ENCODE results near the gene PECR.

PECR gene

DNA sequence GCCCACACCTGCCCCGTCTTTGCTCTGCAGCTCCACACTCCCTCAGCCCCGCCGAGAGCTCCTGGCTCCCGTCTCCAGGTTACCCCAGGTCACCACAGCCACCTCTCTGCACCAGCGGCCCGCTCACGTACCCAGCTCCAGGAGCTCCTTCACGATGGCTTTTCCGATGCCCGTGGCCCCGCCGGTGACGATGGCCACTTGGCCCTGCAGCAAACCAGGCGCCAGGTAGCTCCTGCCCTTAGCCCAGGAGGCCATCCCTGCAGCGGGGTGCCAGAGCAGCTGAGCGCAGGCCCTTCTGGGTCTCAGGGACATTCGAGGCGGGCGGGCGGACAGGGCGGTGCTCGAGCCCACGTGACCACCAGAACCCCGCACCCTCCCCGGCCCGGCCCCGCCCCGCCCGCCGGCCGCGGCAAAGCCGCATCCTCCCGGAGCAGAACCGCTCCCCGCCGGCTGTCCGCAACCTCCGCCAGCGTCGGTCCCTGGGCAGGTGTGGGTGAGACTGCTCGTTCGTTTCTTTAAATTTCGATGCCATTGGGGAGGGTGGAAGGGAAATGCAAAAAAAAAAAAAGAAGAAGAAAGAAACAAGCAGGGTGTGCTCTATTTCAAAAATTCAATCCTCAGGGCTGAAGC is at the start of gene PECR, which contains the start of gene TMEM169:
Gene PECR (minus strand): TSS at position 323 of the 630 bp plus-strand sequence. CDS start 68 bp downstream, at position 255.
Gene TMEM169 (plus strand): TSS at position 433 of the 630 bp plus-strand sequence. CDS start 14,045 bp downstream, outside the sequence.
- peak; percentile 92 to 93 for ATAC-seq

DNA sequence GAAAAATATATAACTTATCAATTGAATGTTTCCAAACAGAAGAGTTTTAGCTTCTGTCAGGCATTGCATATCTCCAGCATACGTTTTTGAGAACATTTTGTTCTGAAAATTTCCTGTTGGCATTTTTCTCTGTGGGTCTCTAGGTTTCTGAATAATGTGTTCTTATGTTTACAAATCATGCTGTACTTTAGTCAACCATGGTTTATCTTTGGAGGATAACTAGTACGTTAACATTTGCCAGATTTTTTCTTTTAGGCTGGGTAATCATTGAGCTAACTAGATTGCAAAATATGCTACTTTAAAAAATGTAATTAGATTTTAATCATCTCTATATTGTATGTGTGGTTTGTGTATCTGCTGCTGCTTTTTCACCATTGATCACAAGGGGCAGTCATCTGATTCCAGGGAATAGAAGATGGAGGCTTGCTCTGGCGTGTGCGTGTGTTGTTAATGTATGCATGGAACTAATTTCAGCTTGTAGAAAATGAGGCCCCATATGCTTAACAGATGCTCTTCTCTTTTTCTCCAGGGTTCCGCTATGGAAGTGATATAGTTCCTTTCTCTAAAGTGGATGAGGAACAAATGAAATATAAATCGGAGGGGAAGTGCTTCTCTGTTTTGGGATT is 48.9 kb upstream of the PECR start:
- no peak for ATAC-seq

DNA sequence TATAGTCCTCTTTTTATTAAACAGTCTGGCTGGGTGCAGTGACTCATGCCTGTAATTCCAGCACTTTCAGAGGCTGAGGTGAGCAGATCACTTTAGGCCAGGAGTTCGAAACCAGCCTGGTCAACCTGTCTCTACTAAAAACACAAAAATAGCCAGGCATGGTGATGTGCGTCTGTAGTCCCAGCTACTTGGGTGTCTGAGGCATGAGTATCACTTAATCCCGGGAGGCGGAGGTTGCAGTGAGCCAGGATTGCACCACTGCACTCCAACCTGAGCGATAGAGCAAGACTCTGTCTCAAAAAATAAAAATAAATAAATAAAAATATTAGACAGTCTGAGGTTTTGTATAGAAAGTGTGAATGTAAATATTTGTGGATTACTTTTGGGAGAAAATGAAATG is 45.3 kb upstream of the PECR start:
- no peak for ATAC-seq

DNA sequence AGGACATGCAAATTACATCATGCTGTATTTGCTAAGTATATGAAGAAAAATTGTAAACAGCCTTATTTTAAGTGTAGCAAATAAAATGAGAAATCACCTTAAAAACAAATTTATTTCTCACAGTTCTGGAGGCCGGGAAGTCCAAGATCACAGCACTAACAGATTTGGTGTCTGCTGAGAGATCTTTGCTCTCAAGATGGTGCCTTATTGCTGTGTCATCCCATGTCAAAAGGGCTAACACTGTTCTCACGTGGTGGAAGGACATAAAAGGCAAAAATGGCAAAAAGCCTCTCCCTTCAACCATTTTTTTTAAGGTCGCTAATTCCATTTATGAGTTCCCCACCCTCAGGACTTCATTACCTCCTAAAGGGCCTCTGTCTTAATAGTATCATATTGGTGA is 39.6 kb upstream of the PECR start:
- ATAC-seq = no peak

DNA sequence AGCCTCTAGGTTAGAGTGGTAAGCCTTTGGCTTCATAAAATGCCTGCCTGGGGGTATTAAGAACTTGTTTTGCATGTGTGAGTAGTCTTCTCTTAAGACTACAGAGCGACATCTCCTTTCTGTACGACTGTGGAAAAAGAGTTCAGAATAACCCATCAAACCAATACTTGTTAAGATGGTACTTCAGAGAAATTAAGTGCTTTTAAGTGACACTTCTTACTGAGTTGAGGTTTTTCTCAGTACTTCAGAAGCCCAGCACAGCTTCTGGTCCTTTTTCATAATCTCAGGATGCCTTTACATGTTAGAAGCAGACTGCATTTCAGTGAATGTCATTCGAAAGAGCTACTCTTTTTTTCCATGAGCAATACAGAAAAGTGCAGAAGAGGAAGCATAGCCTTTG is 38.4 kb upstream of the PECR start:
- peak; percentile 91 to 92 for ATAC-seq

DNA sequence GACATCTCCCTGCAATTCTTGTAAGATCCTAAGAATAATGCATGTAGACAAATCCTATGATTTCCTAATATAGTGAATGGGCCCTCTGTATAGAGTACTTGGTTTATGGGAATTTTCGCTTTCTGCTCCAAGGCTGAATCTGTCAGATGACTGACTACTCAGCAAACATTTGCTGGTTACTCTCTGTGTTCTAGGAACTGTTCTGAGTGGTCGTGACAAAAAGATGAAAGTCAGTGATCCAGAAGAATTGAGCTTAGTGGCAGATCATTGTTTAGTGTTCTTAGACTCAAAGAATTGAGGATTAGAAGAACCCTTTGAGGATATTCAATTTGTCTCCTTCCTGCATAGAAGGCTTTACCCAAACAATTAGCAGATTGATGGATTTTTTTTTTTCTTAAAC is 37.5 kb upstream of the PECR start:
- ATAC-seq = no peak

DNA sequence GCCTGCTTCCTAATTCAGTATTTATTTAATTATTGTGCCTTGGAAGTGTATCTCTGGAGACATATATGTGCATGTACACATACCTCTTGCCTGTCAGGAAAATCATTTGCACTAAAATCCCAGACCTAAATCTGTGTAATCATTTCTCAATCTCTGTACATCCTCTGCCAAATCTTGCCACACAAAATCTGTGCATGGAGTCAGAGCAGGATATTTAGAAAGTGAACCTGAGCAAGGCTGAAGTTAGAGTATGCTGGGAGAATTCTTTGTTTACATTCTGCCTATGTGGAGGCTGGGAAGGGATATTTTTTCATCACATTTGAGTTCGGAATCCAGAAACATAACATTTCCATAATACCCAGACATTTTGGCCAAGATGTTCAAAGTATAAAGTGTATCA is 36.9 kb upstream of the PECR start:
- no peak for ATAC-seq

DNA sequence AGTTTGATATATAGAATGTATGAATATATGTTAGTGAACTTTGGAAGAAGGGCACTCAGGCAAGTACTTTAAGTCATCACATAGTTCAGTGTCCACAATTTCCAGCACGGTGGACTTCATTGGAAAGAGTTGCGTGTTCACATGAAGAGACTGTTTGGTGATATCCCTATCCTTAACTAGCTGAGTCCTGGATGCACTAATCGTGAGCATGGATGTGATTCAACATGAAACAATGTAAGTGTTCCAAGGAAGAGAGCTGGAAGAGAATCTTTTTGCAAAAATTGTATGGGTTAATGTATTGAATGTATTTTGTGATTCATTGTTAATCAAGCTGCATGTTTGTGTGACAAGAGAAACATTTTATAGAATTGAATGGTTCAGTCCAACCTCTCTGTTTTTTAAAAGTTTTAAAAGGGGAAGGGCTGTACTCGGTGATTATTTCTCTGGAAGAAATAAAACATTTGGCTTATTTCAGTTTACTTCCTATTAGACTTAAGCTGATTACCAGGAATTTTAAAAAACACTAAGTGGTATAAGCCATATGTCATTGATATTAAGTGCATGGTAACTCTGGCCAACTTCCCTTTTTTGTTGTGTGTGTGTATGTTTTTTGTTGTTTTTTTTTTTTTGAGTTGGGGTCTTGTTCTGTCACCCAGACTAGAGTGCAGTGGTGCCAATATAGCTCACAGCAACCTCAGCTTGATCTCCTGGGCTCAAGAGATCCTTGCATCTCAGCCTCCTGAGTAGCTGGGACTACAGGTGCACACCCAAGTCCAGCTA is 36.1 kb upstream of the PECR start:
- ATAC-seq = no peak

DNA sequence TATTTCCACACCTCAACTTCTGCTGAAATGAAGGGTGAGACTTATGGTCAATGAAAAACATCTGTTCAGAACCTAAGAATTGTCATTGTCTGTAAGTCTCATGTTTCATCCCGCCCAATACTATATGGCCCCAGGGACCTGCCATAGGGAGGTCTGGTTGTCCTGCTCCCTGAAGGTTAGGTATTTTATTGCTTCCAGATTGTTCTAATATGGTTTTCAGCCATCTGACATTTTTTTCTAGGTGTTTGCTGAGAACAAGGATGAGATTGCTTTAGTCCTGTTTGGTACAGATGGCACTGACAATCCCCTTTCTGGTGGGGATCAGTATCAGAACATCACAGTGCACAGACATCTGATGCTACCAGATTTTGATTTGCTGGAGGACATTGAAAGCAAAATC is 34.8 kb upstream of the PECR start:
- ATAC-seq = no peak

DNA sequence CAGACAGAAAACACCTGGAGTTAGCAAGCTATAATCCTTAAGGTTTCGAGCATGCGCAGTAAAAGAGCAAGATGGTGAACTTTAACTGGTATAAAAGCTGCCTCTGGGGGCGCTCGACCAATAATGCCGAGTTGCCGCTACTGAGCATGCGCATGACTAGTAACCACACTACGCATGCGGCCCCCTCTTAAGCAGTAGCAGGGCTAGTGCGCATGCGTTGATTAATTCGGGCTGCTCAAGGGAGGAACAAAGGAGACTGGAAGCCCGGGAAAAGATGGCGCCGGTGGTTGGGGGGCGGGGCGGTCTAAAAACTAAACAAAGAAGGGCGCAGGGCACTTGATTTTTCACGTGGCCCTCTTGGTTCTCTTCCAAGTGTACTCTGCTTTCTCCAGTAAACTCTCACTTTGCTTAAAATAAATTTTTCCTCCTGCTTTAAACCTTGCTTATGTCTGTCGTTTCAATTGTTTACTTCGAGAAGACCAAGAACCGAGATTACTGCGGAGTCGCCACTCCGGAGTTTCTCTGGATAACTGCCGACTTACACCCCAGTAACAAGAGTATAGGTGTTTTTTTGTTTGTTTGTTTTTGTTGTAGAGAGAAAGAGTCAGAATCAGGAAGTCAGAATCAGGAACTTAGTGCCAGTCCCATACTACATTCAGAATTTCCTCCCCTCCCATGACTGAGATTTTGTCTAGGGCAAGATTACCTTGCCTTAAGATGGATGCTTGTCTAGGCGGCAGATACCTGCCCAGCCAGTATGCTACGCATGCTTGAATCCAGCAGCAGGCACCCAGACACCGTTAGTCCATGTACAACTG is 33.3 kb upstream of the PECR start:
- ATAC-seq = peak; percentile 54 to 62

DNA sequence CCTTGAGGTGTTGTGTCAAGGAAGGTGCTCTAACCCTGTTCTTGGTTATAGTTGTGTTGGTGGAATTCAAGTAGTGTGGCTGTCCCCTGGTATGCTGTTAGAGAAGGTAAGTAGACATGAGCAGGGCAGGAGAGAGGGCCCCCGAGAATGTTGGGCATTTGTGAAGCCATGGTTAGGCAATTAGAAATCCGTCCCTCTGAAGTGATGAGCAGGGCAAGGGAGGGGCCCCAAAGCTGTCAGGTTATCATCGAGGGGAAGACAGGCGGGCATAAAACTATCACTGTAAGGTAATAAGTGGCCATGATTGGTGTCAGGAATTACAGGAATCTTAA is 32.7 kb upstream of the PECR start:
- ATAC-seq = peak in 1 of 2 donors; percentile 0

DNA sequence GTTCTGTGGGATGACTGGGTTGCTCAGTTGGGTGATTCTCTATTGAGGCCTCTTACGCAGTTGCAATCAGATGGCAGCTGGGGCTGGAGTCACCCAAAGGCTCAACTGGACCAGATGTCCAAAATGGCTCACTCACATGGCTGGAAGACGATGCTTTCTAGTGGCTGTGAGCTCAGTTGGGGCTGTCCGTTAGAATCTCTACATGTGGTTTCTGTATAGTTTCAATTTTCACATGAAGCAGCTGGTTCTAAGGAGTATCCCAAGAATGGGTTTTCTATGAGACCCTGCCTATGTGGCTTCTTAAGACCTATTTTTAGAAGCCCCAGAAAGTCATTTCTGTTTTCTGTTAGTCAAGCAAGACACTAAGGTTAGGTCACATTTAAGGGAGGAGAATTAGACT is 32.0 kb upstream of the PECR start:
- peak; percentile 24 to 33 for ATAC-seq

DNA sequence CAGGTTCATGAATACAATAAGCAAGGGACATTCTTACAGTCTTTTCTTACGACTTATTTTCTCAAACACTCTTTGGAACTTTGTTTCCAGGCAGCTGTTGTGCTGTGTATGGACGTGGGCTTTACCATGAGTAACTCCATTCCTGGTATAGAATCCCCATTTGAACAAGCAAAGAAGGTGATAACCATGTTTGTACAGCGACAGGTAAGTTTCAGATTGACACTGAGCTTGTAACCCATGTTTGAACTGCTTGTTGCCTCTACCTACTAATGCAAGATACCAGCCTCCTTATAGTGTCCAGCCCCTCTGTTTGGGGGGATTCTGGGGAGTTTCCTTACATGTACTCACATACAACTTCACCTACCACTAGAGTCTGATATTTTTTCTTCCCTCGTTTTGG is 31.3 kb upstream of the PECR start:
- ATAC-seq = peak; percentile 10 to 12

DNA sequence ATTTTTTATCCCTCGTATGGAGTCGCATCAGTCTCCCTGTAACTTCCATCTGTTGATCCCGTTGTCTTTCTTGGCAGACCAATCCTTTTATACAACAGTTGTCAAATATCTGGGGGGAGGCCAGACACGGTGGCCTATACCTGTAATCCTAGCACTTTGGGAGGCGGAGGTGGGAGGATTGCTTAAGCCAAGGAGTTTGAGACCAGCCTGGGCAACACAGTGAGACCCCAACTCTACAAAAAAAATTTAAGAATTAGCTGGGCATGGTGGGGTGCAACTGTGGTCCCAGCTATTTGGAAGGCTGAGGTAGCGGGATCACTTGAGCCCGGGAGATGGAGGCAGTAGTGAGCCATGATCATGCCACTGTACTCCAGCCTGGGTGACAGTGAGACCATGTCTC is 29.5 kb upstream of the PECR start:
- no peak for ATAC-seq

DNA sequence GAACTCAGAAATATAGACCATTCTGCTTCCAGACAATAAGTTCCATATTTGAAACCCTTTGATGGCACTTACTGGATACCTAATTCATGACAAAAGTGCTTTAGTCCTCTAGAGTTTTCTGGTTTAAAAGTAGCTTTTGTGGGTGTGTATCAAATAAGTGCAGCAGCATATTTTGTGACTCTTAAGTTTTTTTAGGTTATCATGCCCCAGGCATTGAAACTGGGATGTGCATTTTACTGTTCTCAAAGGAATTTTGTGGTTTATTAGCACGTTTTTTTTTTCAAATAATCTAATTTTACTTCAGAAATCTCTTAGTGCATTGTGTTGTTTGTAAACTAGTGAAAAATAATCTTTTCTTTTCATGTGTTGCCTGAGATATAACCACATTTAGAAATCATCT is 29.0 kb upstream of the PECR start:
- ATAC-seq = no peak

DNA sequence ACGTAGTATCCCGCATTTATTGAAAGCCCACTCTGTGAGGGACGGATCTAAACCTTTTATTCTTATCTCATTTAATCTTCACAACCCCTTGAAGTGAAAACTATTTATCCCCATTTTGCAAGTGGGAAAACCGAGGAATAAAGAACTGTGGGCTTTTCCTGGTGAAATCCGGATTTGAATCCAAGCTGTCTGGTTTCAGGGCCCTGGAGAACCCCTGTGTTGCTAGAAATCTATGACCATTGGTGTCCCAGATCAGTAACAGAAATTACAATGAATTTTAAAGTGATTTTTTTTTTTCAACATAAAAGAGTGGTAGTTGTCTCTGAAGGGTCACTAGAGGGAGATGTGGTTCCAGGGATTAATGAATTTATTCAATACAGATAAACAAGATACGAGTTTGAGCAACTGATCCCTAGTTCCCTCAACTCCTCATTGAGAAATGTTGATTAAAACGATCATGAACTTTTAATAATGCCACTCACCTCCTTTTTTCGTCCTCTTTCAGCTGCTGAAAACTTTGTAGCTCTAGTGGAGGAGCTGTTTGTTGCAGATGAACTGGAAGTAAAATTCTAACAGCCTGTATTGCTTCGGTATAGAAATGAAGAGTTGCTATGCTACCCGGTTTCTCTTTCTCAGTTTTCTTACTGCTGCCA is 28.5 kb upstream of the PECR start:
- peak in 1 of 2 donors; percentile 14 for ATAC-seq

DNA sequence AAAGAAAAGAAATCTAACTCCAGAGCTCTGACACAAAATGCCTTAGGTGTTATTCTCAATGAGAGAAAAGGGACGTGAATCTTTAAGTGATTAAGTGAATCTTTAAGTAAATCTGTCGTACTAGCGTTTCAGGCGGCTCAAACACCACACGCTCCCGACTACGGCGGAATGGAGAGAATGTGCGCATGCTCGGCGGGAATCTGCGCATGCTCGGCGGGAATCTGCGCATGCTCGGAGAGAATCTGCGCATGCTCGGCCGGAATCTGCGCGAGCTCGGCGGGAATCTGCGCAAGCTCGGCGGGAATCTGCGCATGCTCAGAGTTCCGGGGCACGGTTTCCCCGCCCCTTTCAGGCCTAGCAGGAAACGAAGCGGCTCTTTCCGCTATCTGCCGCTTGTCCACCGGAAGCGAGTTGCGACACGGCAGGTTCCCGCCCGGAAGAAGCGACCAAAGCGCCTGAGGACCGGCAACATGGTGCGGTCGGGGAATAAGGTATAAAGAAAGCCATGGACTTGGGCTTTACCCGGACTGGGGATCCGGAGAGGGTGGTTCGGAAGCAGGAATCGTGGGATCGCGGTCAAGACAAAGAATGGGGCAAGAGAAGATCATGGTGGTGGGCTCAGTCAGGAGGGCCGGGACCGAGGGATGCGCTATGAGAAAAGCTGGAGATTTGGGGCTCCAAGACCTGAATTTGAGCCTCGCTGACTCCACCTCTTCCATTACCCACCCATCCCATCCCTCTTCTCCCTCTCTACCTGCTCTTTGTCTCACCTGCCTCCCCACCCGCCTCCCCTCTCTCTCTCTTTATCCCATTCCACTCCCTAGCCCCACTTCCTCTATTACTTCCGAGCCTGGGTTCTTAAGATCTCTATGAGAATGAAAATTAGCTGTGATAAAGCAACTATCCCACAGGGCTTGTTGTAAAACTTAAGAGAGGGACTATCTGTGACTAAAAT is 27.6 kb upstream of the PECR start, which contains the start of gene XRCC5:
Gene XRCC5 (plus strand): TSS at position 382 of the 955 bp plus-strand sequence. CDS start 89 bp downstream, at position 471.
- peak; percentile 69 to 70 for ATAC-seq

DNA sequence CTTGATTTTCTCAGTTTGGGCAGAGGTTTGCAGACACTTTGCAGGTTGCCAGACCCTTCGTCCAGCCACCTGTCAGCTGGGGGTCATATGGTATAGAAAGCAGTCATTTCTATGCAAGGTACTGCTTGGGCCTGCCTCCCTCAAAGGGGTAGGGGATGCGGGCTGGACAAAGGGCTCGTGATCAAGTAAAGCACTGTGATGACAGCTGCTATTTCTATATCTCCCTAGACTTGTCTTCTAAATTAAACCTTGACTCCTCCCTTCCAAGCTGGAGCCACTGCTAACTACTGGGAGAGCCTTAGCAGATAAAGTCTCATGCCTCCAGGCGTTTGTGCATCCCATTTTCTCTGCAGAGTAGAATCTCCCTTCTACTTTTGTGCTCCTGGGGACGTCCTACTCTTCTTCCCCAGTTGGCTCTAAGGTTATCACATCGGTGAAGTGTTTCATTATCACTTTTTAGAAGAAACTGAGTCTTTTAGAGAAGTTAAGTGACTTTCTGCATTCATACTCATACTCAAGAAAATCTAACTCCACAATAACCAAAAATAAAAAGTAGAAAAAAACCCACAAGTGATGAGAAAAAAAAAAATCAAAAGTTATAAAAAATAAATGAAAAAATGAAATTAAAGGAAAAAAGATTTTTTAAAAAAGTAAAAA is 26.8 kb upstream of the PECR start:
- no peak for ATAC-seq

DNA sequence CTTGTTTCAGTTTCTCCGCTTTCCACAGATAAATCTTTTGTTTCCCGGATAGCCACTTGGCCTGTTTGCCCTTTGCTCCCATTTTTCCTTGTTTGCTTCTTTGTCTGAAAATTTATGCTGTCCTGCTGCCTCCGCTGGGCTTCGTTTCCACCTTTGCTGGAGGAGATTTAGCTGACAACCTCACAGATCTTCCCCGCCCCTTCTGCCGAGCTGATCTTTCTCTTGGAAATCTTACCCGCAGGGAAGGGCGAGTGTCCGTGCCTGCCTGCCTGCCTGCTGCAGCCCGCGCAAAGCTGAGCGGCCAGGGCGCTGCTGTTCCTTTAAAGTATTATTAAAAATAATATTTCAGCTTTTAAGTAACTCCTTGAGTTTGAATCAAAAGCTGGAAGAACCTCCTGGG is 26.2 kb upstream of the PECR start:
- ATAC-seq = no peak

DNA sequence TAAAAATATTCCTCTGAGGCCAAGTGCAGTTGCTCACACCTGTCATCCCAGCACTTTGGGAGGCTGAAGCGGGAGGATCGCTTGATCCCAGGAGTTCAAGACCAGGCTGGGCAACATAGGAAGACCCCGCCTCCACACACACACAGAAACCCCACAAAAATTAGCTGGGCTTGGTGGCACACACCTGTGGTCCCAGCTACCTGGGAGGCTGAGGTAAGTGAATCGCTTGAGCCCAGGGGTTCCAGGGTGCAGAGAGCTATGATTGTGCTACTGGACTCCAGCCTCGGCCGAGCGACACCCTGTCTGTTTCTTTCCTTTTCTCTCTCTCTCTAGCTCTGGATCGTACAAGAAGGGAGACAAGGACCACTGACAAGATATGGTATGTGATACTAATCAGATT is 25.7 kb upstream of the PECR start:
- no peak for ATAC-seq

DNA sequence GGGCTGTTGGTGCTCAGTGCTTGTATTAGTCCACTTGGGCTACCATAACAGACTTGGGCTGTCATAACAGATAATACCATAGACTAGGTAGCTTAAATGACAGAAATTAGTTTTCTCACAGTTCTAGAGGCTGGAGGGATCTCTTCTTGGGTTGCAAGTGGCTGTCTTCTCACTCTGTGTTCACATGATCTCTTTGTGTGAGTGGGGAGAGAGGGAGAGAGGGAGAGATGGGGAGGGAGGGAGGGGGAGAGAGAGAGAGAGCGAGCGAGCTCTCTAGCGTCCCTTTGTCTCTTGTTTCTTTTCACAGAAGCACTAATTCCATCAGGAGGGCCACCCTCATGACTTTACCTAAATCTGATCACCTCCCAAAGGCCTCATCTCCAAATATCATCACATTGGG is 23.1 kb upstream of the PECR start:
- no peak for ATAC-seq

Measured in activated CD4-positive, CD25-positive, alpha-beta regulatory T cell treated with anti-CD3 and anti-CD28 coated beads, Interleukin-2, amount 50 U/mL, for 24 hours (primary cell).